HAP-1 (cell line): ENCODE results near the gene DRAXIN.
A peak's percentile ranks its signal among the peaks of the same experiment; 100 is the strongest.

Source experiments
- DNase-seq, 2 experiments: peaks; one replicate each; pipeline ENCODE4 v3.0.0-alpha.2; 2016 to 2020; ENCODE audit warnings: low spot score in 2 of 2
- H3K27me3 ChIP-seq: fragments of 250-450 bp; sonication (Bioruptor Pico); 2 replicates; pipeline ENCODE4 v1.5.1; 2020; ENCODE audit warnings: low read depth, mild to moderate bottlenecking, moderate library complexity
- H3K36me3 ChIP-seq: fragments of 250-450 bp; sonication (Bioruptor Pico); replicated peaks from 2 replicates; pipeline ENCODE4 v1.5.1; 2020; ENCODE audit warnings: mild to moderate bottlenecking
- H3K4me1 ChIP-seq: fragments of 250-450 bp; sonication (Bioruptor Pico); 2 replicates; pipeline ENCODE4 v1.5.1; 2020; ENCODE audit warnings: mild to moderate bottlenecking
- H3K4me3 ChIP-seq: fragments of 250-450 bp; sonication (Bioruptor Pico); 2 replicates; pipeline ENCODE4 v1.5.1; 2020; ENCODE audit warnings: mild to moderate bottlenecking, moderate library complexity
- H3K9me3 ChIP-seq: fragments of 250-450 bp; sonication (Bioruptor Pico); 2 replicates; pipeline ENCODE4 v1.5.1; 2020; ENCODE audit warnings: mild to moderate bottlenecking, moderate library complexity
- in situ Hi-C: fragments of 300-500 bp; cut with MboI; formaldehyde crosslinking; loops from 3 replicates; pipeline ENCODE4 v1.14.3; 2020; ENCODE audit warnings: low sequenced_read_pairs, inconsistent platforms, mixed read lengths

The DRAXIN gene

GRCh38 chr1:11668516-11668915 lies 23.0 kb upstream of the DRAXIN start:
- Histone ChIP-seq H3K36me3 (peaks cover 27% of the 10 kb centered on the region), H3K9me3 (no peaks in the 10 kb centered on the region), H3K27me3 (no peaks in the 10 kb centered on the region), H3K4me1 (peaks cover 8% of the 10 kb centered on the region; the same call in 1 of the 2 replicates), H3K4me3 (no peak overlapping the region)
- DNase-seq = no peak
- in situ Hi-C loops = no loop called here

GRCh38 chr1:11670747-11671146 lies 20.8 kb upstream of the DRAXIN start:
- Histone ChIP-seq H3K27me3 (no peaks in the 10 kb centered on the region), H3K9me3 (no peaks in the 10 kb centered on the region), H3K4me3 (no peak overlapping the region), H3K36me3 (peaks cover 50% of the 10 kb centered on the region), H3K4me1 (no peaks in the 10 kb centered on the region)
- in situ Hi-C loops = no loop called here
- no peak for DNase-seq

GRCh38 chr1:11671205-11671543 lies 20.3 kb upstream of the DRAXIN start:
- in situ Hi-C loops = no loop called here
- no peak overlapping the region for H3K4me3 ChIP-seq
- no peaks in the 10 kb centered on the region for H3K4me1 ChIP-seq
- no peak for DNase-seq
- no peaks in the 10 kb centered on the region for H3K9me3 ChIP-seq
- no peaks in the 10 kb centered on the region for H3K27me3 ChIP-seq
- peaks cover 54% of the 10 kb centered on the region for H3K36me3 ChIP-seq

GRCh38 chr1:11671544-11672286 lies 19.8 kb upstream of the DRAXIN start:
- H3K9me3 ChIP-seq = no peaks in the 10 kb centered on the region
- in situ Hi-C loops = no loop called here
- H3K4me1 ChIP-seq = no peaks in the 10 kb centered on the region
- peaks cover 59% of the 10 kb centered on the region for H3K36me3 ChIP-seq
- DNase-seq = no peak
- no peaks in the 10 kb centered on the region for H3K27me3 ChIP-seq
- no peak overlapping the region for H3K4me3 ChIP-seq

GRCh38 chr1:11673089-11673769 lies 18.3 kb upstream of the DRAXIN start:
- Histone ChIP-seq H3K27me3 (no peaks in the 10 kb centered on the region), H3K4me1 (no peaks in the 10 kb centered on the region), H3K36me3 (peaks cover 69% of the 10 kb centered on the region), H3K4me3 (no peak overlapping the region), H3K9me3 (no peaks in the 10 kb centered on the region)
- in situ Hi-C loops = no loop called here
- DNase-seq = no peak

- no peak for DNase-seq
- H3K27me3 ChIP-seq = no peaks in the 10 kb centered on the region
- in situ Hi-C loops = no loop called here
- peaks cover 6% of the 10 kb centered on the region for H3K4me1 ChIP-seq
- no peak overlapping the region for H3K4me3 ChIP-seq
- no peaks in the 10 kb centered on the region for H3K9me3 ChIP-seq
- peaks cover 78% of the 10 kb centered on the region for H3K36me3 ChIP-seq
These were observed 17.0 kb upstream of the DRAXIN start for GRCh38 chr1:11674488-11674887.

GRCh38 chr1:11675325-11675724 lies 16.2 kb upstream of the DRAXIN start:
- H3K9me3 ChIP-seq = no peaks in the 10 kb centered on the region
- no peaks in the 10 kb centered on the region for H3K27me3 ChIP-seq
- peaks cover 79% of the 10 kb centered on the region for H3K36me3 ChIP-seq
- in situ Hi-C loops = no loop called here
- no peak overlapping the region for H3K4me3 ChIP-seq
- DNase-seq = no peak
- H3K4me1 ChIP-seq = peaks cover 6% of the 10 kb centered on the region

GRCh38 chr1:11676386-11677103 lies 15.0 kb upstream of the DRAXIN start:
- Histone ChIP-seq H3K36me3 (peaks cover 75% of the 10 kb centered on the region), H3K4me1 (peaks cover 8% of the 10 kb centered on the region), H3K27me3 (no peaks in the 10 kb centered on the region), H3K4me3 (no peak overlapping the region), H3K9me3 (no peaks in the 10 kb centered on the region)
- in situ Hi-C loops = no loop called here
- DNase-seq = no peak

- in situ Hi-C loops = no loop called here
- Histone ChIP-seq H3K4me3 (no peak overlapping the region), H3K4me1 (peaks cover 23% of the 10 kb centered on the region), H3K36me3 (peaks cover 56% of the 10 kb centered on the region), H3K27me3 (no peaks in the 10 kb centered on the region), H3K9me3 (no peaks in the 10 kb centered on the region)
- no peak for DNase-seq
These were observed 13.1 kb upstream of the DRAXIN start for GRCh38 chr1:11678442-11678841.

- peak overlapping the region; percentile 94 for H3K4me3 ChIP-seq
- DNase-seq = no peak
- in situ Hi-C loops = no loop called here
- H3K4me1 ChIP-seq = peaks cover 28% of the 10 kb centered on the region
- H3K36me3 ChIP-seq = peaks cover 36% of the 10 kb centered on the region
- no peaks in the 10 kb centered on the region for H3K9me3 ChIP-seq
- H3K27me3 ChIP-seq = no peaks in the 10 kb centered on the region
These were observed 11.0 kb upstream of the DRAXIN start for GRCh38 chr1:11680270-11681070.

GRCh38 chr1:11681071-11681771 lies 10.3 kb upstream of the DRAXIN start, which contains the start of gene MAD2L2:
Gene MAD2L2 (minus strand): TSS chr1:11681148. CDS start chr1:11680601, 547 bp downstream.
- Histone ChIP-seq H3K4me1 (peaks cover 28% of the 10 kb centered on the region), H3K4me3 (peak within 1 kb of the TSS; percentile 94)

GRCh38 chr1:11682287-11682771 lies 9.2 kb upstream of the DRAXIN start:
- H3K4me1 ChIP-seq = peaks cover 28% of the 10 kb centered on the region

More at GRCh38 chr1:11681071-11681771, 10.3 kb upstream of the DRAXIN start, which contains the start of gene MAD2L2:
- DNase-seq = peak; percentile 89 to 95
- H3K36me3 ChIP-seq = peaks cover 28% of the 10 kb centered on the region
- no peaks in the 10 kb centered on the region for H3K27me3 ChIP-seq
- in situ Hi-C loops = no loop called here
- H3K9me3 ChIP-seq = no peaks in the 10 kb centered on the region

GRCh38 chr1:11682799-11683198 lies 8.7 kb upstream of the DRAXIN start:
- Histone ChIP-seq H3K9me3 (no peaks in the 10 kb centered on the region), H3K4me3 (no peak overlapping the region), H3K27me3 (no peaks in the 10 kb centered on the region), H3K4me1 (peaks cover 28% of the 10 kb centered on the region), H3K36me3 (peaks cover 14% of the 10 kb centered on the region)
- in situ Hi-C loops = no loop called here
- DNase-seq = no peak

More at GRCh38 chr1:11682287-11682771, 9.2 kb upstream of the DRAXIN start:
- Histone ChIP-seq H3K27me3 (no peaks in the 10 kb centered on the region), H3K9me3 (no peaks in the 10 kb centered on the region), H3K36me3 (peaks cover 17% of the 10 kb centered on the region), H3K4me3 (no peak overlapping the region)
- DNase-seq = peak; percentile 38 to 53
- in situ Hi-C loops = no loop called here
